ENCODE measurements around the gene AKIRIN1.
A peak's percentile ranks its signal among the peaks of the same experiment; 100 is the strongest.
"Not testable (repeated sequence)": the region's sequence is repeated elsewhere in the genome, so short reads cannot be mapped to it uniquely, and the experiment has no call there.

Gene AKIRIN1

GRCh38 chr1:38962560-38962959, 28.5 kb upstream of the AKIRIN1 start:
- TF ChIP-seq PPARA (CRISPR knock-in tag; IDR thresholded peaks at IDR 0.05; ENCODE audit: borderline replicate concordance) (no peak), PATZ1 (CRISPR knock-in tag; IDR thresholded peaks at IDR 0.05; ENCODE audit: borderline replicate concordance) (no peak), CSDC2 (CRISPR knock-in tag; IDR thresholded peaks at IDR 0.05) (no peak), RARB (CRISPR knock-in tag; IDR thresholded peaks at IDR 0.05) (no peak), ZNF565 (CRISPR knock-in tag; conservative IDR thresholded peaks at IDR 0.05; ENCODE audit: low read depth) (no peak), OSR1 (CRISPR knock-in tag; IDR thresholded peaks at IDR 0.05) (no peak), POU6F1 (CRISPR knock-in tag; IDR thresholded peaks at IDR 0.05; ENCODE audit: borderline replicate concordance, low read depth) (no peak), ESRRG (CRISPR knock-in tag; IDR thresholded peaks at IDR 0.05) (no peak), ARNTL (CRISPR knock-in tag; IDR thresholded peaks at IDR 0.05; ENCODE audit: borderline replicate concordance, low read depth) (no peak), ZFP30 (CRISPR knock-in tag; IDR thresholded peaks at IDR 0.05) (no peak), CSRNP3 (CRISPR knock-in tag; IDR thresholded peaks at IDR 0.05) (no peak), BACH2 (CRISPR knock-in tag; IDR thresholded peaks at IDR 0.05; ENCODE audit: borderline replicate concordance) (no peak), ZNF8 (CRISPR knock-in tag; IDR thresholded peaks at IDR 0.05) (no peak), TOX (CRISPR knock-in tag; IDR thresholded peaks at IDR 0.05; ENCODE audit: borderline replicate concordance) (no peak), SNAI2 (CRISPR knock-in tag; IDR thresholded peaks at IDR 0.05) (no peak), GLIS3 (CRISPR knock-in tag; IDR thresholded peaks at IDR 0.05) (no peak), ZFP3 (CRISPR knock-in tag; IDR thresholded peaks at IDR 0.05) (no peak), TSHZ2 (CRISPR knock-in tag; IDR thresholded peaks at IDR 0.05) (no peak)
- no peak for ATAC-seq

- peak; percentile 68 for ATAC-seq
- no peak for TF ChIP-seq CSRNP3 (CRISPR knock-in tag; IDR thresholded peaks at IDR 0.05)
- no peak for TF ChIP-seq TSHZ2 (CRISPR knock-in tag; IDR thresholded peaks at IDR 0.05)
- no peak for TF ChIP-seq TCF4 (CRISPR knock-in tag; IDR thresholded peaks at IDR 0.05; ENCODE audit: borderline replicate concordance)
- no peak for TF ChIP-seq BACH2 (CRISPR knock-in tag; IDR thresholded peaks at IDR 0.05; ENCODE audit: borderline replicate concordance)
- no peak for TF ChIP-seq ZNF565 (CRISPR knock-in tag; conservative IDR thresholded peaks at IDR 0.05; ENCODE audit: low read depth)
- TF ChIP-seq ZNF8 (CRISPR knock-in tag; IDR thresholded peaks at IDR 0.05): no peak
- no peak for TF ChIP-seq ESRRG (CRISPR knock-in tag; IDR thresholded peaks at IDR 0.05)
- no peak for TF ChIP-seq CSDC2 (CRISPR knock-in tag; IDR thresholded peaks at IDR 0.05)
- no peak for TF ChIP-seq PATZ1 (CRISPR knock-in tag; IDR thresholded peaks at IDR 0.05; ENCODE audit: borderline replicate concordance)
Observed at GRCh38 chr1:38964140-38964548, 26.9 kb upstream of the AKIRIN1 start.

GRCh38 chr1:38973145-38973544, 17.9 kb upstream of the AKIRIN1 start:
- not testable (repeated sequence) for ATAC-seq

Data from SK-N-SH treated with all-trans-retinoic acid at 6 μM for 48 hours (cell line).